B cell (primary cell): ENCODE results near the gene INTS3. TPM values are rescaled to one million over a fixed set of nuclear protein-coding genes. Genes with fewer than 3 reads are reported as not detected.

Experiments
- ATAC-seq: fragments of 200-7000 bp; cut with Tn5 transposase; one replicate; pipeline ENCODE4 v1.10.0; 2021; ENCODE audit warnings: low read depth, mild to moderate bottlenecking, moderate number of reproducible peaks, moderate library complexity
- CTCF ChIA-PET: fragments of 350-600 bp; sonication (Branson Sonifier 250); formaldehyde crosslinking; loops from one replicate; lab custom pipeline; 2021; ENCODE audit warnings: antibody characterized with exemption, inconsistent platforms; lab: Charles Lee
- POLR2A ChIA-PET: fragments of 350-600 bp; sonication (Branson Sonifier 250); formaldehyde crosslinking; loops from one replicate; lab custom pipeline; 2021; ENCODE audit warnings: antibody characterized with exemption; lab: Charles Lee
- DNase-seq: peaks from one replicate; pipeline ENCODE4 v3.0.0; 2013
- H2AFZ ChIP-seq: 2 replicates; pipeline ENCODE4 v1.6.1; 2012; ENCODE audit warnings: mild to moderate bottlenecking, low read depth, low read length; ENCODE audit not compliant: insufficient read depth, poor library complexity, severe bottlenecking
- H3K27ac ChIP-seq, 2 donors: 1 replicate in 1 of 2; 2 replicates in 1 of 2; pipeline ENCODE4 v1.5.1; 2012 to 2013; ENCODE audit warnings: low read length in 2 of 2, mild to moderate bottlenecking in 2 of 2, moderate library complexity in 1 of 2
- H3K27me3 ChIP-seq, 4 experiments: fragments of 200-600 bp in 1 of 4; sonication (generic) in 1 of 4; replicated peaks in 1 of 4; 1 replicate in 2 of 4; 2 replicates in 2 of 4; pipeline versions ENCODE4 v1.6.1 to v1.7.0; 2013 to 2016; ENCODE audit warnings: low read length in 3 of 4, mild to moderate bottlenecking in 2 of 4, mixed read lengths in 1 of 4, moderate library complexity in 1 of 4; ENCODE audit not compliant: insufficient read depth in 4 of 4, control insufficient read depth in 3 of 4; ENCODE audit errors: control extremely low read depth in 1 of 4
- H3K36me3 ChIP-seq, 2 experiments: replicated peaks in 1 of 2; 1 replicate in 1 of 2; 2 replicates in 1 of 2; pipeline versions ENCODE4 v1.6.1 to v1.7.1; 2013; ENCODE audit warnings: low read length in 1 of 2; ENCODE audit not compliant: insufficient read depth in 2 of 2, control insufficient read depth in 1 of 2; ENCODE audit errors: control extremely low read depth in 1 of 2, extremely low read depth in 1 of 2
- H3K4me1 ChIP-seq, 2 donors: fragments of 200-600 bp in 1 of 2; sonication (generic) in 1 of 2; 1 replicate in 1 of 2; 2 replicates in 1 of 2; pipeline versions ENCODE4 v1.5.1 to v1.6.1; 2013 to 2017; ENCODE audit warnings: low read length in 2 of 2; ENCODE audit not compliant: control insufficient read depth in 2 of 2, insufficient read depth in 2 of 2
- H3K4me2 ChIP-seq: replicated peaks from 2 replicates; pipeline ENCODE3; 2012; ENCODE audit warnings: mild to moderate bottlenecking, low read depth, low read length; ENCODE audit not compliant: poor library complexity, severe bottlenecking
- H3K4me3 ChIP-seq, 5 experiments: fragments of 200-600 bp in 1 of 5; sonication (generic) in 1 of 5; 1 replicate in 3 of 5; 2 replicates in 2 of 5; pipeline versions ENCODE4 v1.5.1 to v1.7.0; 2011 to 2016; ENCODE audit warnings: low read length in 4 of 5, mild to moderate bottlenecking in 4 of 5, low read depth in 2 of 5, control low read depth in 1 of 5, moderate library complexity in 1 of 5; ENCODE audit not compliant: insufficient read depth in 1 of 5; ENCODE audit errors: control extremely low read depth in 1 of 5, extremely low read depth in 1 of 5
- H3K79me2 ChIP-seq: fragments of 200-600 bp; sonication (generic); one replicate; pipeline ENCODE4 v1.6.0; 2016; ENCODE audit warnings: low read length; ENCODE audit not compliant: control insufficient read depth, insufficient read depth
- H3K9ac ChIP-seq: fragments of 200-600 bp; sonication (generic); 2 replicates; pipeline ENCODE4 v1.6.1; 2017; ENCODE audit warnings: mild to moderate bottlenecking, low read length, moderate library complexity
- H3K9me3 ChIP-seq, 3 donors: one replicate each; pipeline versions ENCODE4 v1.6.1 to v1.7.1; 2013; ENCODE audit warnings: low read length in 2 of 3; ENCODE audit not compliant: control insufficient read depth in 2 of 3, insufficient read depth in 1 of 3; ENCODE audit errors: control extremely low read depth in 1 of 3
- H4K20me1 ChIP-seq: 2 replicates; pipeline ENCODE4 v1.6.0; 2012; ENCODE audit warnings: mild to moderate bottlenecking, low read length; ENCODE audit not compliant: insufficient read depth, control insufficient read depth, poor library complexity, severe bottlenecking
- H3K27ac Mint-ChIP-seq: one replicate; pipeline ENCODE4 v1.8.0; 2021; ENCODE audit warnings: mixed read lengths
- H3K27me3 Mint-ChIP-seq: one replicate; pipeline ENCODE4 v1.8.0; 2021; ENCODE audit warnings: mixed read lengths
- H3K4me1 Mint-ChIP-seq: one replicate; pipeline ENCODE4 v1.8.0; 2021; ENCODE audit warnings: mixed read lengths
- H3K4me3 Mint-ChIP-seq: one replicate; pipeline ENCODE4 v1.8.0; 2021; ENCODE audit warnings: mixed read lengths
- H3K9me3 Mint-ChIP-seq: one replicate; pipeline ENCODE4 v1.8.0; 2022; ENCODE audit warnings: mixed read lengths; ENCODE audit not compliant: insufficient read depth
- CTCF ChIP-seq: fragments of 200-600 bp; IDR thresholded peaks from one replicate; pipeline ENCODE4 v1.8.0; 2022; ENCODE audit warnings: antibody characterized with exemption, mild to moderate bottlenecking
- EZH2 ChIP-seq: IDR thresholded peaks from 2 replicates; pipeline ENCODE4 v1.6.1; 2012; ENCODE audit warnings: borderline replicate concordance, low read depth, mild to moderate bottlenecking, moderate library complexity, low read length; ENCODE audit not compliant: insufficient read depth, poor library complexity, severe bottlenecking
- WGBS: methylation state at CpG from one replicate; pipeline ENCODE4 v1.1.5; 2013; ENCODE audit warnings: missing lambda C conversion rate; ENCODE audit not compliant: insufficient coverage; 5-methylcytosine and 5-hydroxymethylcytosine counted together
- intact Hi-C: fragments of 100-400 bp; cut with micrococcal nuclease; formaldehyde crosslinking; loops from one replicate; pipeline ENCODE4 v1.10.0; 2022
- polyA plus RNA-seq: library from polyadenylated mRNA; depleted of rRNA; stranded (reverse); fragments of >200 nt; gene quantifications from 2 replicates; pipeline ENCODE4 v1.2.3, GENCODE V29; 2012
- total RNA-seq, 2 donors: library from RNA; stranded (reverse); fragments of 120-200 nt in 1 of 2; gene quantifications; 1 replicate in 1 of 2; 2 replicates in 1 of 2; pipeline versions ENCODE4 v1.2.3 to v1.2.4, GENCODE V29; 2013 to 2022

Gene INTS3
- total and polyA plus RNA-seq, 2 donors (not counting 1 experiment from before 2014, with no cell fraction given), result 69.1 to 84.1 TPM

DNA sequence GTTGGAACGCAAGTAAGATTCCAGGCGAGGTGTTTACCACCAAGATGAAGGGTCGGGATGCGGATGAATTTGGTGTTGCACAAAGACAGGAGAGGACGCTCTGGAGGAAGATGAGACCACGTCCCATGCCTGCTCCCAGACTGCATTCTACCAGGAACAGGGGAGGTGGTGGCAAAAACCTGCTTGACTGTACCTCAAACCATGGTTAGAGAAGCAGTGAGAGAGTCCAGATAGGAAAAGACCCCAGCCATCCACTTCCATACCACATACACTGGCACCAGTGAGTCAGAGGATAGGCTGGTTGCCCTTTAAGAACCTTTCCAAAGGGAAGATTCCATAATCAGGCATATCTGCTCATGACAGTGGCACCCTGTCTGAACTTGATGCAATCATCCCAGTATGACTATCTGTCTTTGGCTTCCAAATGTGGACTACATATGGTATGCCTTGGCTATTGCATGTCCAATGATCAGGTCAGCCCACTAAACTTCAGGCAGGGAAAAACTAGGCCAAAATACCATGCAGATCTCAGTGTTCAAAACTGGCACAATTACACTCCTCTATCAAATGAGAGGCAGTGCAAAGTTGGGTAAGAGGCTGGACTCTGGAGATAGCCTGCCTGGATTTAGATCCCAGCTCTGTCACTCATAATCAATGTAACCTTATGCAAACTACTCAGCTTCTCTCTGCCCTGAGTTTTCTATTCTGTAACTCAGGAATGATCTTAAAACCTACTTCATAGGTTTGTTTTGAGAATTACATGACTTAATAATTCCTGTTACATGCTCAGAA lies 28.7 kb upstream of the INTS3 start:
- no peak overlapping the region for H2AFZ ChIP-seq
- H3K9me3 Mint-ChIP-seq, result no peaks in the 10 kb centered on the region
- no peak overlapping the region for H3K4me3 ChIP-seq

DNA sequence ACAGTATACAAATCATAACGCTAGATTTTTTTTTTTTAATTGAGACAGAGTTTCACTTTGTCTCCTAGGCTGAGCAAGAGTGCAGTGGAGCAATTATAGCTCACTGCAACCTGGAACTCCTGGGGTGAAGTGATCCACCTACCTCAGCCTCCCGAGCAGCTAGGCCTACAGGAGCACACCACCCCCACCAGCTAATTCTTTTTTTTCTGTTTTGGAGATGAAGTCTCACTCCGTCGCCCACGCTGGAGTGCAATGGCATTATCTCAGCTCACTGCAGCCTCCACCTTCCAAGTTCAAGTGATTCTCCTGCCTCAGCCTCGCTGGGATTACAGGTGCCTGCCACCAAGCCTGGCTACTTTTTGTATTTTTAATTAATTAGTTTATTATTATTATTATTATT lies 28.1 kb upstream of the INTS3 start:
- POLR2A ChIA-PET, result no interaction called here

More for the DNA sequence above, 28.7 kb upstream of the INTS3 start:
- H3K36me3 ChIP-seq, result no peaks in the 10 kb centered on the region
- peaks cover 3% of the 10 kb centered on the region for H3K4me1 Mint-ChIP-seq
- ATAC-seq (no peak), DNase-seq (no peak)
- no peaks in the 10 kb centered on the region for H3K9me3 ChIP-seq
- no peaks in the 10 kb centered on the region for H3K27me3 Mint-ChIP-seq
- H4K20me1 ChIP-seq, result no peaks in the 10 kb centered on the region
- H3K4me2 ChIP-seq, result no peak overlapping the region
- ChIA-PET POLR2A (interaction anchor here (0.6 to 1.0 kb wide), 3 partner anchors 27 to 239 kb away, joined by 3 to 4 read pairs (median 3); no protein-coding TSS in a partner anchor), CTCF (no interaction called here)
- H3K9ac ChIP-seq, result no peak overlapping the region
- TF ChIP-seq EZH2, result no peak
- no peak overlapping the region for H3K27ac ChIP-seq
- H3K27ac Mint-ChIP-seq, result no peak overlapping the region
- H3K79me2 ChIP-seq, result no peaks in the 10 kb centered on the region
- peaks cover 0 to 7% of the 10 kb centered on the region in 2 donors for H3K4me1 ChIP-seq
- peaks cover 0 to 9% (median 0%) of the 10 kb centered on the region in 4 experiments for H3K27me3 ChIP-seq
- WGBS, result 100% methylated on average over 6 of the region's 6 CpGs
- H3K4me3 Mint-ChIP-seq, result no peak overlapping the region
- intact Hi-C loops, result no loop called here

More for the DNA sequence above, 28.1 kb upstream of the INTS3 start:
- H3K79me2 ChIP-seq, result no peaks in the 10 kb centered on the region
- H3K9ac ChIP-seq, result no peak overlapping the region
- no peak overlapping the region for H2AFZ ChIP-seq
- peaks cover 0 to 7% of the 10 kb centered on the region in 2 donors for H3K4me1 ChIP-seq
- H3K27ac ChIP-seq, result no peak overlapping the region
- Mint-ChIP-seq H3K4me3 (no peak overlapping the region), H3K27me3 (no peaks in the 10 kb centered on the region), H3K9me3 (no peaks in the 10 kb centered on the region), H3K27ac (no peak overlapping the region), H3K4me1 (peaks cover 3% of the 10 kb centered on the region)
- CTCF ChIA-PET, result no interaction called here
- TF ChIP-seq EZH2, result no peak
- no peak for TF ChIP-seq CTCF
- no peaks in the 10 kb centered on the region for H4K20me1 ChIP-seq
- ATAC-seq, result no peak
- intact Hi-C loops, result no loop called here
- DNase-seq, result no peak
- H3K27me3 ChIP-seq, result peaks cover 0 to 9% (median 0%) of the 10 kb centered on the region in 4 experiments
- no peak overlapping the region for H3K4me2 ChIP-seq
- H3K36me3 ChIP-seq, result no peaks in the 10 kb centered on the region
- WGBS, result 83% methylated on average over 4 of the region's 6 CpGs
- H3K4me3 ChIP-seq, result no peak overlapping the region
- no peaks in the 10 kb centered on the region for H3K9me3 ChIP-seq
